A673 (cell line): ENCODE measurements around the gene SYNRG. TPM values are rescaled to one million over a fixed set of nuclear protein-coding genes. Genes with fewer than 3 reads are reported as not detected.

Source experiments
- BruUV-seq: library from RNA; stranded (reverse); fragments of 400-500 nt; replicated peaks from 2 replicates; lab custom pipeline; 2021; lab: Mats Ljungman, UMichigan
- CTCF ChIA-PET: fragments of 300-600 bp; sonication (Branson Sonifier 250); formaldehyde crosslinking; loops from one replicate; lab custom pipeline; 2022; ENCODE audit warnings: antibody characterized with exemption; lab: Charles Lee
- POLR2A ChIA-PET: fragments of 300-600 bp; sonication (Branson Sonifier 250); formaldehyde crosslinking; loops from one replicate; lab custom pipeline; 2022; ENCODE audit warnings: antibody characterized with exemption; ENCODE audit not compliant: low non-redundant PET; lab: Charles Lee
- DNase-seq: peaks from one replicate; pipeline ENCODE4 v3.0.0-alpha.2; 2015; ENCODE audit warnings: low spot score
- H3K27ac ChIP-seq: fragments of 200-600 bp; sonication (generic); 2 replicates; pipeline ENCODE4 v1.5.1; 2016; ENCODE audit warnings: mixed run types, low read depth, mild to moderate bottlenecking, mixed read lengths, antibody characterized with exemption, low read length; ENCODE audit not compliant: poor library complexity, severe bottlenecking
- H3K27me3 ChIP-seq: fragments of 200-600 bp; sonication (generic); replicated peaks from 2 replicates; pipeline ENCODE4 v1.6.1; 2017; ENCODE audit warnings: mixed run types, low read depth, mild to moderate bottlenecking, mixed read lengths, antibody characterized with exemption, low read length; ENCODE audit not compliant: insufficient read depth, poor library complexity
- H3K36me3 ChIP-seq: fragments of 200-600 bp; sonication (generic); 2 replicates; pipeline ENCODE4 v1.6.1; 2016; ENCODE audit warnings: mixed run types, mild to moderate bottlenecking, mixed read lengths, antibody characterized with exemption, low read length; ENCODE audit not compliant: insufficient read depth, poor library complexity, severe bottlenecking
- H3K4me1 ChIP-seq: fragments of 200-600 bp; sonication (generic); 2 replicates; pipeline ENCODE4 v1.6.1; 2017; ENCODE audit warnings: mixed run types, mild to moderate bottlenecking, mixed read lengths, antibody characterized with exemption, low read length; ENCODE audit not compliant: insufficient read depth, poor library complexity, severe bottlenecking
- H3K4me3 ChIP-seq: fragments of 200-600 bp; sonication (generic); 2 replicates; pipeline ENCODE4 v1.5.1; 2016; ENCODE audit warnings: low read depth, mixed run types, mild to moderate bottlenecking, mixed read lengths, low read length; ENCODE audit not compliant: poor library complexity, severe bottlenecking
- H3K9me3 ChIP-seq: fragments of 200-600 bp; sonication (generic); 2 replicates; pipeline ENCODE4 v1.6.1; 2016; ENCODE audit warnings: mixed run types, low read depth, mild to moderate bottlenecking, mixed read lengths, antibody characterized with exemption, low read length; ENCODE audit not compliant: poor library complexity, severe bottlenecking
- CTCF ChIP-seq: fragments of 300-800, 200-600 bp; sonication (generic); conservative IDR thresholded peaks from 2 replicates; pipeline ENCODE4 v1.5.1; 2017; ENCODE audit warnings: low read depth, mild to moderate bottlenecking, antibody characterized with exemption, low read length, moderate library complexity, mixed read lengths
- EZH2 ChIP-seq: fragments of 200-600 bp; sonication (generic); IDR thresholded peaks from 2 replicates; pipeline ENCODE4 v1.6.1; 2017; ENCODE audit warnings: borderline replicate concordance, low read depth, mild to moderate bottlenecking, mixed read lengths, antibody characterized with exemption, low read length; ENCODE audit not compliant: poor library complexity, severe bottlenecking
- intact Hi-C: fragments of 100-400 bp; cut with micrococcal nuclease; formaldehyde crosslinking; loops from one replicate; pipeline ENCODE4 v1.10.0; 2022; ENCODE audit not compliant: unreplicated experiment
- total RNA-seq: library from RNA; stranded (reverse); gene quantifications from 2 replicates; pipeline ENCODE4 v1.2.3, GENCODE V29; 2021

The SYNRG gene
- total RNA-seq, 1 experiment from 2014 or later = 22.5 TPM

- Histone ChIP-seq H3K36me3 (no peaks in the 10 kb centered on the region), H3K27ac (no peak overlapping the region), H3K4me1 (no peaks in the 10 kb centered on the region), H3K4me3 (no peak overlapping the region), H3K27me3 (no peaks in the 10 kb centered on the region), H3K9me3 (no peaks in the 10 kb centered on the region)
- intact Hi-C loops = no loop called here
- BruUV-seq = no TSS peak
- DNase-seq = no peak
- no peak for TF ChIP-seq EZH2
- TF ChIP-seq CTCF = no peak
- ChIA-PET POLR2A (no interaction called here), CTCF (interaction anchor here (0.6 kb wide), 1 partner anchor 24 kb away, joined by 8 read pairs; no protein-coding TSS in a partner anchor)
These were observed 102.1 kb downstream of the SYNRG start for GRCh38 chr17:37507111-37507510.

GRCh38 chr17:37506678-37507077, 102.5 kb downstream of the SYNRG start:
- H3K27me3 ChIP-seq = no peaks in the 10 kb centered on the region
- peak; percentile 36 for DNase-seq
- H3K27ac ChIP-seq = no peak overlapping the region
- no peaks in the 10 kb centered on the region for H3K36me3 ChIP-seq
- POLR2A ChIA-PET = no interaction called here
- H3K4me3 ChIP-seq = no peak overlapping the region
- no peaks in the 10 kb centered on the region for H3K4me1 ChIP-seq
- no peaks in the 10 kb centered on the region for H3K9me3 ChIP-seq
- intact Hi-C loops = no loop called here
- no peak for TF ChIP-seq EZH2
- peak; percentile 36 for TF ChIP-seq CTCF
- no TSS peak for BruUV-seq
- CTCF ChIA-PET = interaction anchor here (0.6 kb wide), 1 partner anchor 24 kb away, joined by 8 read pairs; no protein-coding TSS in a partner anchor

DNA sequence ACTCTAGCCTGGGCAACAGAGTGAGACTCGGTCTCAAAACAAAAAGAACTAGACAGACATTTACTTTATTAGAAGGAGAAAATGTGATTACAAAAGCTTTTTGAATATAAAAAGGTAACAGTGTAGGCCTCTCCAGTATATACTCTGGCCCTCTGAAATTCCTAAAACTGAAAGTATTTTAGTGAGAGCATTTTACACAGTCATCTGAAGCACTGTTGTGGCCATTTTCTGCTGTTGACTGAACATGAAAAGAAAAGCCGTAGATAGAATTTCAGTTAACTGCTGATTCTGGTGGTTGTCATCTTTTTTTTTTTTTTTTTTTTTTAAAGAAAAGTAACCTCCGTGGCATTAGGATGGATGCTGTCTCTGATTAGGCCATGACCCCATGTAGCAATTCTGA, 103.9 kb downstream of the SYNRG start:
- TF ChIP-seq EZH2 (no peak), CTCF (no peak)
- Histone ChIP-seq H3K36me3 (no peaks in the 10 kb centered on the region), H3K9me3 (no peaks in the 10 kb centered on the region), H3K4me1 (no peaks in the 10 kb centered on the region), H3K4me3 (no peak overlapping the region), H3K27ac (no peak overlapping the region), H3K27me3 (no peaks in the 10 kb centered on the region)
- CTCF ChIA-PET = no interaction called here
- BruUV-seq = no TSS peak
- intact Hi-C loops = no loop called here
- DNase-seq = no peak
- POLR2A ChIA-PET = no interaction called here
